Measurements from ENCODE around the gene LGALS12. TPM values are rescaled to one million over a fixed set of nuclear protein-coding genes. Genes with fewer than 3 reads are reported as not detected.

LGALS12 gene
- total RNA-seq, 1 experiment from 2014 or later: not detected

GRCh38 chr11:63532799-63533475 is 27.1 kb downstream of the LGALS12 start:
- Histone ChIP-seq H3K36me3 (ENCODE audit: control insufficient read depth, insufficient read depth, low read length) (no peaks in the 10 kb centered on the region), H3K9me3 (no peaks in the 10 kb centered on the region), H3K4me1 (peaks cover 60% of the 10 kb centered on the region), H3K27me3 (replicated peaks; ENCODE audit: control insufficient read depth, insufficient read depth, low read length) (no peaks in the 10 kb centered on the region), H3K4me3 (ENCODE audit: low read depth, low read length) (no peak overlapping the region)
- POLR2A ChIA-PET: interaction anchor here (0.5 kb wide), 1 partner anchor 148 kb away, joined by 3 read pairs; no protein-coding TSS in a partner anchor
- H3K27me3 Mint-ChIP-seq (ENCODE audit: insufficient read depth, unreplicated experiment): no peaks in the 10 kb centered on the region
- CTCF ChIA-PET: interaction anchor here (0.9 kb wide), 1 partner anchor 54 kb away, joined by 3 read pairs; no protein-coding TSS in a partner anchor
- TF ChIP-seq CTCF (IDR thresholded peaks at IDR 0.05; ENCODE audit: insufficient read depth in 1 of 2, low read depth in 1 of 2, low read length in 1 of 2, severe bottlenecking in 1 of 2, unreplicated experiment in 1 of 2): no peak
- peaks cover 48% of the 10 kb centered on the region for H3K4me1 Mint-ChIP-seq (ENCODE audit: low read depth, unreplicated experiment)
- H3K4me3 Mint-ChIP-seq (ENCODE audit: unreplicated experiment): no peak overlapping the region
- peak overlapping the region; percentile 95 for H3K27ac Mint-ChIP-seq (ENCODE audit: unreplicated experiment)
- H3K9me3 Mint-ChIP-seq (ENCODE audit: unreplicated experiment): no peaks in the 10 kb centered on the region
- DNase-seq: no peak
- peaks cover 1% of the 10 kb centered on the region for H3K36me3 Mint-ChIP-seq (ENCODE audit: insufficient read depth, unreplicated experiment)
- BruUV-seq (replicated peaks): no TSS peak
- intact Hi-C loops (cut with micrococcal nuclease; ENCODE audit: unreplicated experiment): loop anchor here (5.0 kb wide), 3 partner anchors 34 to 104 kb away; partner anchors contain the start of gene PLAAT5

GRCh38 chr11:63534076-63534475 is 28.2 kb downstream of the LGALS12 start:
- intact Hi-C loops (cut with micrococcal nuclease; ENCODE audit: unreplicated experiment): loop anchor here (5.0 kb wide), 3 partner anchors 33 to 103 kb away; partner anchors contain the start of gene PLAAT5
- H3K36me3 ChIP-seq (ENCODE audit: control insufficient read depth, insufficient read depth, low read length): no peaks in the 10 kb centered on the region
- Mint-ChIP-seq H3K9me3 (ENCODE audit: unreplicated experiment) (no peaks in the 10 kb centered on the region), H3K27ac (ENCODE audit: unreplicated experiment) (peak overlapping the region; percentile 5), H3K36me3 (ENCODE audit: insufficient read depth, unreplicated experiment) (no peaks in the 10 kb centered on the region), H3K4me1 (ENCODE audit: low read depth, unreplicated experiment) (peaks cover 44% of the 10 kb centered on the region), H3K4me3 (ENCODE audit: unreplicated experiment) (no peak overlapping the region), H3K27me3 (ENCODE audit: insufficient read depth, unreplicated experiment) (no peaks in the 10 kb centered on the region)
- no peaks in the 10 kb centered on the region for H3K9me3 ChIP-seq
- DNase-seq: no peak
- ChIA-PET CTCF (no interaction called here), POLR2A (no interaction called here)
- no peaks in the 10 kb centered on the region for H3K27me3 ChIP-seq (replicated peaks; ENCODE audit: control insufficient read depth, insufficient read depth, low read length)
- no peak for TF ChIP-seq CTCF (IDR thresholded peaks at IDR 0.05; ENCODE audit: insufficient read depth in 1 of 2, low read depth in 1 of 2, low read length in 1 of 2, severe bottlenecking in 1 of 2, unreplicated experiment in 1 of 2)
- BruUV-seq (replicated peaks): no TSS peak
- H3K4me1 ChIP-seq: peaks cover 55% of the 10 kb centered on the region
- no peak overlapping the region for H3K4me3 ChIP-seq (ENCODE audit: low read depth, low read length)

GRCh38 chr11:63534895-63535461 is 29.1 kb downstream of the LGALS12 start:
- no peak overlapping the region for H3K4me3 ChIP-seq (ENCODE audit: low read depth, low read length)
- Mint-ChIP-seq H3K36me3 (ENCODE audit: insufficient read depth, unreplicated experiment) (no peaks in the 10 kb centered on the region), H3K9me3 (ENCODE audit: unreplicated experiment) (no peaks in the 10 kb centered on the region), H3K4me3 (ENCODE audit: unreplicated experiment) (no peak overlapping the region), H3K4me1 (ENCODE audit: low read depth, unreplicated experiment) (peaks cover 35% of the 10 kb centered on the region), H3K27me3 (ENCODE audit: insufficient read depth, unreplicated experiment) (no peaks in the 10 kb centered on the region), H3K27ac (ENCODE audit: unreplicated experiment) (no peak overlapping the region)
- CTCF ChIA-PET: no interaction called here
- H3K27me3 ChIP-seq (replicated peaks; ENCODE audit: control insufficient read depth, insufficient read depth, low read length): no peaks in the 10 kb centered on the region
- intact Hi-C loops (cut with micrococcal nuclease; ENCODE audit: unreplicated experiment): loop anchor here (5.0 kb wide), 3 partner anchors 32 to 102 kb away; partner anchors contain the start of gene PLAAT5
- H3K36me3 ChIP-seq (ENCODE audit: control insufficient read depth, insufficient read depth, low read length): no peaks in the 10 kb centered on the region
- no peaks in the 10 kb centered on the region for H3K9me3 ChIP-seq
- TF ChIP-seq CTCF (IDR thresholded peaks at IDR 0.05; ENCODE audit: insufficient read depth in 1 of 2, low read depth in 1 of 2, low read length in 1 of 2, severe bottlenecking in 1 of 2, unreplicated experiment in 1 of 2): no peak
- no peak for DNase-seq
- BruUV-seq (replicated peaks): no TSS peak
- POLR2A ChIA-PET: no interaction called here
- H3K4me1 ChIP-seq: peaks cover 47% of the 10 kb centered on the region

All from Caco-2 (cell line).